Immature natural killer cell (primary cell): ENCODE measurements around the gene PERM1. TPM values are rescaled to one million over a fixed set of nuclear protein-coding genes. Genes with fewer than 3 reads are reported as not detected.

Experiments
- DNase-seq, 3 donors: peaks; one replicate each; pipeline ENCODE4 v3.0.0; 2022; ENCODE audit warnings: mixed read lengths in 1 of 3
- H3K27ac Mint-ChIP-seq, 6 donors: one replicate each; pipeline ENCODE4 v1.8.0; 2020; ENCODE audit warnings: mixed read lengths in 6 of 6, mild to moderate bottlenecking in 5 of 6, inconsistent platforms in 4 of 6, moderate library complexity in 3 of 6
- H3K27me3 Mint-ChIP-seq, 3 donors: one replicate each; pipeline ENCODE4 v1.8.0; 2020 to 2021; ENCODE audit warnings: low read depth in 3 of 3, mild to moderate bottlenecking in 3 of 3, mixed read lengths in 3 of 3, moderate library complexity in 3 of 3, inconsistent platforms in 1 of 3
- H3K36me3 Mint-ChIP-seq, 3 donors: one replicate each; pipeline ENCODE4 v1.8.0; 2020; ENCODE audit warnings: mixed read lengths in 3 of 3, inconsistent platforms in 2 of 3, mild to moderate bottlenecking in 2 of 3
- H3K4me1 Mint-ChIP-seq, 2 donors: one replicate each; pipeline ENCODE4 v1.8.0; 2020; ENCODE audit warnings: inconsistent platforms in 2 of 2, mild to moderate bottlenecking in 2 of 2, mixed read lengths in 2 of 2, moderate library complexity in 1 of 2
- H3K4me3 Mint-ChIP-seq, 5 donors: one replicate each; pipeline ENCODE4 v1.8.0; 2020; ENCODE audit warnings: mild to moderate bottlenecking in 5 of 5, mixed read lengths in 5 of 5, inconsistent platforms in 3 of 5, moderate library complexity in 3 of 5
- H3K9me3 Mint-ChIP-seq, 6 donors: one replicate each; pipeline ENCODE4 v1.8.0; 2020; ENCODE audit warnings: mild to moderate bottlenecking in 6 of 6, mixed read lengths in 6 of 6, inconsistent platforms in 4 of 6, moderate library complexity in 3 of 6
- polyA plus RNA-seq, 3 donors: library from polyadenylated mRNA; unstranded; fragments of 300-500 nt; fragmentation: Illumina TruSeq; gene quantifications; one replicate each; pipeline ENCODE4 v1.2.3, GENCODE V29; 2021

Gene PERM1
- polyA plus RNA-seq, 3 donors from 2014 or later: not detected

DNA sequence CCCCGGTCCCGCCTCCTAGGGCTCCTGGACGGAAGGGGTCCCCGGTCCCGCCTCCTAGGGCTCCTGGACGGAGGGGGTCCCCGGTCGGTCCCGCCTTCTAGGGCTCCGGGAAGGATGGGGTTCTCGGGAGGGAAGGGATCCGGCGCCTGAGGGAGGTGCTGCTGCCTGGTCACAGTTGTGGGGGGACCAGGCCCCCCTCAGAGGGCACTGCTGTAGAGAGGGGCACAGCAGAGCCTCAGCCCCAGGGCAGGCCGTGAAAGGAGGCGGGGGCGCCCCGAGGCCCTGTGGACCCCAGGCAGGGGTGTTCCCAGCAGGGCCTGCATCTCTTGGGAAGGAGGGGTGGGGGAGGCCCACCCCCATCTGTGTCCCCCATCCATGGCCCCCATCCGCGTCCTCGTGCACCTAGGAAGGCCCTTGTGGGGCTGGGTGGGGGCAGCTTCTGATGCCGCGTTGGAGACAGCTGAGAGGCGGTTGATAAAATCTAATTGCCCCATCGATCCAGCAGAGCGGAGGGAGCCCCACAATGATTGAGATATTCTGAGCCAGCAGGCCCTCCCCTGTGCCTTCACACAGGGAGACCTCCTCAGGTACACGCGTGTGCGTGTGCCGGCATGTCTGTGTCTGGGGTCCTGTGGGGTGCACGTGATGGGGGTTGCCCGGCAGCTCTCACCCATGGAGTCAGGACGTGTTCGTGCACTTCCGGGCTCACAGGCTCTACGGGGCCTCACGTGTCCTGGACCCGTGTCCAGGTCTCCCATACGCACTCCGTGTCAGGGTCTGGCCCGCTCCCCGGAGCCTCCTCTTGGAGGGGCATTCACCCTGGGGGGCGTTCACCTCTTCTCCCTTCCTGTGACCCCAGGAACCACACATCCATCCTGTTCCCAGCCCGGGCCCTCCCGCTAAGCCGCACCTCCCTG lies 45.3 kb downstream of the PERM1 start:
- H3K27ac Mint-ChIP-seq: no peak overlapping the region

DNA sequence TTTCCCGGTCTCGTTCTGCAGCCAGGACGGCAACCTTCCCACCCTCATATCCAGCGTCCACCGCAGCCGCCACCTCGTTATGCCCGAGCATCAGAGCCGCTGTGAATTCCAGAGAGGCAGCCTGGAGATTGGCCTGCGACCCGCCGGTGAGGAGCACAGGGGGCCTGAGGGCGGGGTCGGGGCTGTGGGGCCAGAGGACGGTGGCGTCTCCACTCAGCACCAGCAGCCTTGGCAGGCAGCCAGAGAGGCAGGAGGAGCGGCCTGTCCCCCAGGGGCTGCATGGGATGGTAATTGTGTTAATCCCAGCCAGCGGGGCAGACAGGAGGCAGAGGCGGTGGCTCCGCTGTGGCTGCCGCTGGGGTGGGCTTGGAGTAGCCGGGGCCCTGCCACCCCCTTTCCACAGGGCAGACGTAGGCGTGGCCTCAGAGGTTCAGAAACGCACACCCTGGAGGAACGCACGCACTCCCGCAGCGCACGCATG lies 46.1 kb downstream of the PERM1 start:
- Mint-ChIP-seq H3K9me3 (peaks cover 0 to 2% (median 0%) of the 10 kb centered on the region in 6 donors), H3K4me1 (peaks cover 7 to 9% of the 10 kb centered on the region in 2 donors), H3K4me3 (no peak overlapping the region), H3K27me3 (peaks cover 1 to 21% (median 12%) of the 10 kb centered on the region in 3 donors), H3K27ac (no peak overlapping the region), H3K36me3 (no peaks in the 10 kb centered on the region)
- DNase-seq: no peak

More for the DNA sequence above, 45.3 kb downstream of the PERM1 start:
- no peaks in the 10 kb centered on the region for H3K36me3 Mint-ChIP-seq
- H3K9me3 Mint-ChIP-seq: no peaks in the 10 kb centered on the region
- peaks cover 4 to 18% (median 12%) of the 10 kb centered on the region in 3 donors for H3K27me3 Mint-ChIP-seq
- H3K4me1 Mint-ChIP-seq: peaks cover 2 to 9% of the 10 kb centered on the region in 2 donors
- H3K4me3 Mint-ChIP-seq: no peak overlapping the region
- DNase-seq: no peak

DNA sequence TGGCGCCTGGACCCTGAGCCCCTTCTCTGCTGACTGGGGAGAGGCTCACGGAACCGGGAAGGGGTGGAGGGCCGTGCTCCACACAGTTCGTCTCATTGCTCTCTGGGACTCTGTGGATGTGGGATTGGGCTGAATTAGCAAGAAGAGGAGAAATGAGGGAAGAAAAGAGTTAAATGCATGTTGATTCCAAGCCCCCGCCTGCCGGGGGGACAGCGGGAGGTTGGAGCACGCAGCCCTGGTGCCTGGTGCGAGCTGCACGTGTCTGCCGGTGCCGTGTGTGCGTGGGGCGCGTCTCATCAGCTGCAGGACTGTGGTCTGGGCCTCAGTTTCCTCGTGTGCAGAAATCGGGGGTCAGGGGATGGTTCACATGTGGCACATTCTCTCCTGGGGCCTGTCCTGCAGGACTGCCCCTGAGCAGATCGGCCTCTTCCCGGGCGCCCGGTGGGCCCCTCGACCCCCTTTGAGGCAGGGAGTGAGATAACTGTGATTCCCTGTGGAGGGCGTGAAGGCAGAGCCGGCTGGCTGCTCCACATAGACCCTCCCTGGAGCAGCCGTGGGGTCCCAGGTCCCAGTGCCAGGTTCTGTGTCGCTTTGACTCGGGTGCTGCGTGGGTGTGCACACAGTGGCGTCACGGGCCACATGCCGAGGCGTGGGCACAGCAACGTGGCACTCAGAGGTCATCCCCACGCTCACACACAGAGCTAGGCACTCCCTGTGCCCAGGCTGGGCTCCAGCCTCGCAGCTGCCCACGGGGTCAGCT lies 46.7 kb downstream of the PERM1 start:
- DNase-seq: no peak
- Mint-ChIP-seq H3K27ac (no peak overlapping the region), H3K4me3 (no peak overlapping the region)

DNA sequence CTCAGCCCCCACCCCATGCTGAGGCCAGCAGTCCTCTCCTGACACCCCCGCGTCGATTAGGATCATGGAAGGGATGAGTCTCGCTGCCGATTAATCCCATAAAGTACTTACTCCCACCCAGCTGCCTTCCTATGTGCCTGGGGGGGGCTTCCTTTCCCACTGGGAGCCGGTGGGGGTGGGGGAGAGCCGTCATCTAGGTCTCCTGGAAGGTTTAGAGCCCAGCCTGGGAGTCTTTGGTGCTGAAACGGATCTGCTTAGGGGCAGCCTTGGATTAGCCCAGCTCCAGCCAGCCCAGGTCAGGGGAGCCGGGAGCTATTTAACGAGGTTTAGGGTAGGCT lies 48.3 kb downstream of the PERM1 start:
- Mint-ChIP-seq H3K9me3 (peaks cover 0 to 2% (median 0%) of the 10 kb centered on the region in 6 donors), H3K27me3 (peaks cover 1 to 10% (median 6%) of the 10 kb centered on the region in 3 donors), H3K4me3 (no peak overlapping the region), H3K4me1 (peaks cover 5 to 7% of the 10 kb centered on the region in 2 donors), H3K36me3 (no peaks in the 10 kb centered on the region), H3K27ac (no peak overlapping the region)
- no peak for DNase-seq

More for the DNA sequence above, 46.7 kb downstream of the PERM1 start:
- Mint-ChIP-seq H3K27me3 (peaks cover 1 to 21% (median 9%) of the 10 kb centered on the region in 3 donors), H3K9me3 (peaks cover 0 to 2% (median 0%) of the 10 kb centered on the region in 6 donors), H3K36me3 (no peaks in the 10 kb centered on the region), H3K4me1 (peaks cover 5 to 7% of the 10 kb centered on the region in 2 donors)

DNA sequence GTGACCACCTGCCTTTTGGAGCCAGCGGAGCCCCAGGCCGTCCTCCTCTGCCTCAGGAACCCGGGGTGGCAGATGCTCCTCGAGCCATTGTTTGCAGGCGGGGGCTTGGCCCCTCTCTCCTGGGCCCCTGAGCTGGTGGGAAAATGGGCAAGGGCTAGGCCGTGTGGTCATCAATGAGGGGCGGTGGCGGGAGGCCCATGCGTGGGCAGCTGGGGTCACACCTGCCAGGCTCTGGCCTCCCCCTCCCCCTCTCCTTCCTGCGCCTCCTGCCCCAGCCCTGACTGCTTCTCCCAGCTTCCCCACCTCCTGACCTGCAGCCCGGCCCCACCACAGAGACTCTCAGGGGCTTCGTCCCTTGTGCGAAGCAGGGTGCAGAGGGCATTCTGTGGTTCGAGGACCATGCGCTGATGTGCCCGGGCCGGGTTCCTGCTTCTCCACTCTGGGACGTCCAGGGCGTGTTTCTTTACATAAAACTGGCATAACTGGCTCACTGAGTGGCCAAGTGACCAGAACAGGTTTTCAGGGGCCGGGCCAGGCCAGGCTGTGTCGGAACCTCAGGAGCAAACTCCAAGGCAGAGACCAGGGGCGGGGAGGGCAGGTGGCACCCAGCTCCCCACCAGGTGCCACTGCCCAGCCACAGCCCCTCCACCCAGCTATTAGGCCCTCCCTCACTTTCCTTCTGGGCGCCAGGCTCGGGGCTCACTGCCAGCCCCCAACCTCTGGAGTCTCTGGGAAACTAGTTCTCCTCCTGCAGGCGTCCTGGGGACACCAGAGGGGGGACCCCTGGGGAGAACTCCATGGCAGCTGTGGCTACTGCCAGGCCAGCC lies 48.9 kb downstream of the PERM1 start:
- H3K27me3 Mint-ChIP-seq: peaks cover 1 to 9% (median 6%) of the 10 kb centered on the region in 3 donors
- H3K4me3 Mint-ChIP-seq: no peak overlapping the region
- H3K27ac Mint-ChIP-seq: no peak overlapping the region
- no peak for DNase-seq
- peaks cover 0 to 2% (median 0%) of the 10 kb centered on the region in 6 donors for H3K9me3 Mint-ChIP-seq
- H3K36me3 Mint-ChIP-seq: no peaks in the 10 kb centered on the region
- peaks cover 5 to 7% of the 10 kb centered on the region in 2 donors for H3K4me1 Mint-ChIP-seq

DNA sequence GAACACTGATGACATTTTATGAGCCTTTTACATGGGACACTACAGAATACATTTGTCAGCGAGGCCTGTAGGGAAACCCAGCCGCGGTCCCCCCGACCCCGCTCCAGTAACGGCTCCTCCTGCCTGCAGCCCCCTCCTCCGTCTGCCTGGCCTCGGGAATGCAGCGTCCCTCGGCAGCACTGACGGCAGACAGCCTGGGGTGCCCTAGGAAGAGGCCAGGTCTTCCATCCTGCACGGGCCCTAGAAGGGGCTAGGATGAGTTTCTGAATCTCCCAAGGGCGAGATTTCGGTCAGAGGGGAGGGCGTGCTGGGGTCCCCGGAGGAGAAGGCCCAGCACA lies 49.8 kb downstream of the PERM1 start:
- no peak overlapping the region for H3K27ac Mint-ChIP-seq
- H3K36me3 Mint-ChIP-seq: no peaks in the 10 kb centered on the region

DNA sequence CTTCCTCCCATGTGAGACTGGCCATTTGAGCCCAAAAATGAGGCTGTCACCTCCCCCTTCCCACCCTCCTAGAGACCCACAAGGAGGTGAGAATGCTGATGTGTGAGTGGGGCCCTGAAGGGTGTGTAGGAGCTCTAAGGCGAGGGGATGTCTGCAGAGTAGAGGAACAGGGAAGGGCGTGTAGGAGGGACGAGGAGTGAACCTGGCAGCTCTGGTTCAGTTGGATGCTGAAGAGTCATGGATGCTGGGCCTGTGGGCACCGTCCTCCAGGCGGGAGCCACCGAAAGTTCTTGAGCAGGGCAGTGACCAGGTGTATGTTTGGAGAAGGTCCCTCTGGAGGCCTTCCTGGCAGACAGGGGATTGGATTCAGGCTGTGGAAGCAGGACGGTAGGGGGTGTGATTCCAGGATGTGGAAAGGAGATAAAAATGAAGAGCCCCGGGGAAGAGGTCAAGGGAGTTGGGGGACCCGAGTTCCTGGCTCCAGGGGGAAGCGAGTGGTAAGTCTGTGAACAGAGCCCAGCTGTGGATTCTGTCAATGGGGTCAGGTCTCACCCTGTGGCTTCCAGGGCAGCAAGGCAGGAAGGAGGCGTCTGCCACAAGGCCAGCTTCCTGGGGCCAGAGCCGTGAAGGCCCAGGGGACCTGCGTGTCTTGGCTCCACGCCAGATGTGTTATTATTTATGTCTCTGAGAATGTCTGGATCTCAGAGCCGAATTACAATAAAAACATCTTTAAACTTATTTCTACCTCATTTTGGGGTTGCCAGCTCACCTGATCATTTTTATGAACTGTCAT lies 50.3 kb downstream of the PERM1 start:
- H3K27ac Mint-ChIP-seq: no peak overlapping the region
- H3K9me3 Mint-ChIP-seq: peaks cover 0 to 2% (median 0%) of the 10 kb centered on the region in 6 donors
- peaks cover 3 to 14% (median 6%) of the 10 kb centered on the region in 3 donors for H3K27me3 Mint-ChIP-seq
- H3K36me3 Mint-ChIP-seq: no peaks in the 10 kb centered on the region
- DNase-seq: no peak
- peak overlapping the region in 1 of 5 donors; percentile 22 for H3K4me3 Mint-ChIP-seq
- peaks cover 5 to 7% of the 10 kb centered on the region in 2 donors for H3K4me1 Mint-ChIP-seq

More for the DNA sequence above, 49.8 kb downstream of the PERM1 start:
- Mint-ChIP-seq H3K4me3 (no peak overlapping the region), H3K27me3 (peaks cover 2 to 11% (median 2%) of the 10 kb centered on the region in 3 donors), H3K9me3 (peaks cover 0 to 2% (median 0%) of the 10 kb centered on the region in 6 donors), H3K4me1 (peaks cover 5 to 7% of the 10 kb centered on the region in 2 donors)
- no peak for DNase-seq

DNA sequence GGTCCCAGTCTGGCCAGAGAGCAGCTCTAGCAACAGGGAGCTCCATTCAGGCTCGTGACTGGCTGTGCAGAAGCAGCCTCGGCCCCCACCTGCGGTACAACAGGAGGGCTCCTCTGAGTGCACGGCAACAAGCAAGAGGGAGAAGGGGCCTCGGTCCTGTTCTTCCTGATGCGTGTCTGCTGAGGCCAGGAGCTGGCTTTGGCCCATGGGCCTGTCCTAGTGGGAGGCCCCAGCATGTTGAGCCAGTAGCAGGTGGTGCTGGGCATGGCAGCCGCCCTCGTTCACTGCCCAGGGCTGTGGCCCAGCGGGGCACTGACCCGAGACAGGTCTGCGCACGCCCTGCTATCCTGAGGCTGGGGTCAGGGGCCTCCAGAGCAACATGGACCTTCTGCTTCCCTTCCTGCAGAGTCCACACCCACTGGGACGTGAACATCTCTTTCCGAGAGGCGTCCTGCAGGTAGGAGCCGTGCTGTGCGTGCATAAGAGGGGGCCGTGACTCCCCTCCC lies 51.2 kb downstream of the PERM1 start:
- no peak for DNase-seq
- Mint-ChIP-seq H3K36me3 (no peaks in the 10 kb centered on the region), H3K9me3 (peaks cover 0 to 2% (median 0%) of the 10 kb centered on the region in 6 donors), H3K27ac (no peak overlapping the region), H3K4me3 (no peak overlapping the region), H3K27me3 (peaks cover 4 to 19% (median 11%) of the 10 kb centered on the region in 3 donors), H3K4me1 (peaks cover 5 to 7% of the 10 kb centered on the region in 2 donors)

DNA sequence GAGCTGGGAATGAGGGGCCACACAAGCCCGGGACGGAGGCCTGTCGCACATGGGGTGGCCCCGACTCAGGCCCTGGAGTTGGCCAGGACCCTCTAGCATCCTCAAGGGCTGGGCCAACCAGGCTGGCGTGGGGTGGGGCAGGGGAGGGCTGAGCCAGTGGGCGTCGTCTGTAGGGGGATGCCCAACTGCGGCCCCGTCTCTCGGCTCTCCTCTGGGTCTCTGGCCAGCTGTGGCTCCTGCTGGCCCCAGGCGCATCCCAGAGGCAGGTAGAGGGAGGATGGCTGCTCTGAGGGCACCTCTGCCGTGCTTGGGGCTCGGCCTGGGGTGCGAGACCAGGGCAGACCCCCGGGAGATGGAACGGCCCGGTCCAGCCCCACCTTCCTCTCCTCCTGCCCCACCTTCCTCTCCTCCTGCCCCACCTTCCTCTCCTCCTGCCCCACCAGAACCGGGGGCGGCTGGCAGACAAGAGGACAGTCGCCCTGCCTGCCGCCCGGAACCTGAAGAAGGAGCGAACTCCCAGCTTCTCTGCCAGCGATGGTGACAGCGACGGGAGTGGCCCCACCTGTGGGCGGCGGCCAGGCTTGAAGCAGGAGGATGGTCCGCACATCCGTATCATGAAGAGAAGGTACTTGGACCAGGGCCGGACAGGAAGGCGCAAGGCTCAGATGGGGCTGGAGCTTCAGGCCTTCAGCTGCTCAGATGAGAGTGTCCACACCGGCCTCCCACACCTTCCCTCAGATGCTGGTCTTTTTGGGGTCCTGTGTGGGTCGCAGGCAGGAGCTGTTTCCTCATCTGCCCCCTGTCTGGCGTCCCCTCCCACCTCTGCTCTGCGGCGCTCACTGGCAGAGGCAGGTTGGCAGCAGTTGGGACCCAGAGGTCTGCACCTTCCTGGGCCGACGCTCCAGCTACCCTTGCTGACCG lies 51.9 kb downstream of the PERM1 start:
- Mint-ChIP-seq H3K27me3 (peaks cover 4 to 16% (median 12%) of the 10 kb centered on the region in 3 donors), H3K36me3 (no peaks in the 10 kb centered on the region), H3K4me1 (peaks cover 5 to 7% of the 10 kb centered on the region in 2 donors), H3K9me3 (peaks cover 0 to 2% (median 0%) of the 10 kb centered on the region in 6 donors), H3K27ac (no peak overlapping the region), H3K4me3 (no peak overlapping the region)
- DNase-seq: no peak

DNA sequence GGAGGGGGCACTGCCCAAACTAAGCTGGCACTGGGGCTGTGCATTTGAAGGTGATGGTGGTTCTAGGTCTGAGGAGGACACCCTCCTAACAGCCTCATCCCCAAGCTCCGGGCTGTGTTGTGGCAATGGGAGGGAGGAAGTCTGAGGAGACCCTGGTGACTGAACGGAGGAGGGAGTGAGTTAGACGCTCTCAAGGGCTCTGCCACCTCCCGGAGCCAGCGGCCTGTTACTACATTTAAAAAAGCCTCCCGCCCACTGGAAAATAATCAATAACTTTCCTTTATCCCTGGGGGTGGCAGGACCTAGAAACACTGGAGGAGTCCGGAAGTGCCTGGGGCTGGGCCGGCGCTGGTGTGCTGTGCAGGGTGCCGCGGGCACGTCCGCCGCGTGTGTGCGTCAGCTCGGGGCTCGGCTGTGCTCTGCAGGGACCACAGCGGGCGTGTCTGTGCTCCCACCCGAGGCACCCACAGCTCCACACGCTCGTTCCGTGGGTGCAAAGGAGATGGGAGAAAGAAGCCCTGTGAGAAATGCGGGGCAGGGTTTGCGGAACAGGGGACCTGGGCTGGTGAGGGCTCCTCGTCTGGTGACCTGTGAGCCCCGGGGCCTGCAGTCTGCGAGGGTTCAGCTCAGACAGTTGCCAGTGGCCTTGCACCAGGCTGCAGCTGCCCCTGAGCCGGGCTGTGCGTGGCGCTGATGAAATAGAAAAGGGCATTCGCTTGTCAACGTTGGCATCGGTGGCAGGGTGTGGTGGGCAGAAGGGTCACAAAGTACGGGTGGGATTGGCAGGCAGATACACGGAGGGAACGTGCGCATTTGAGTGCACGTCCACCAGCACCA lies 52.9 kb downstream of the PERM1 start:
- no peaks in the 10 kb centered on the region for H3K36me3 Mint-ChIP-seq
- peaks cover 6 to 7% of the 10 kb centered on the region in 2 donors for H3K4me1 Mint-ChIP-seq
- no peak overlapping the region for H3K27ac Mint-ChIP-seq
- H3K4me3 Mint-ChIP-seq: no peak overlapping the region
- peaks cover 0 to 2% (median 0%) of the 10 kb centered on the region in 6 donors for H3K9me3 Mint-ChIP-seq
- DNase-seq: no peak
- peaks cover 4 to 14% (median 12%) of the 10 kb centered on the region in 3 donors for H3K27me3 Mint-ChIP-seq

DNA sequence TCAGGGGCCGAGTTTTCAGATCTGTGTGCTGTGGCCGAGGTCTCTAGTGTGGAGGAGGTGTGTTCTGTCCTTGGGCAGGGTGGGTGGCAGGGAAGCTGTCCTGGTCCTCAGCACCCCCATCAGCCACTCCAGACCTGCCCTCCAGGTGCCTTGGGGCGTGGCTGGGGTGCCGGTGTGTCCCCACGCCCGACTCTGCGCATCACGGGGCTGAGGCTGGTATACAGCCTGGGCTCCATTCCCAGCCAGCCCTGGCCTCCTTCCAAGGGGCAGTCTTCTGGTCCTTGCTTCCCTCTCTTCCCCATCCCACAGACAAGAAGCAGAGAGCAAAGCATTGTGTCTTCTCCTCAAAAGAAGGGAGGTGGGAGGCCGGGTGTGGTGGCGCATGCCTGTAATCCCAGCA lies 54.1 kb downstream of the PERM1 start:
- DNase-seq: no peak
- Mint-ChIP-seq H3K36me3 (no peaks in the 10 kb centered on the region), H3K9me3 (peaks cover 0 to 2% (median 0%) of the 10 kb centered on the region in 6 donors), H3K27ac (no peak overlapping the region), H3K4me3 (no peak overlapping the region), H3K4me1 (peaks cover 11 to 13% of the 10 kb centered on the region in 2 donors), H3K27me3 (peaks cover 8 to 17% (median 16%) of the 10 kb centered on the region in 3 donors)
